RWPE2 (cell line): ENCODE measurements around the gene ITPRID1.

ENCODE experiments used
- ATAC-seq: fragments of 200-7000 bp; cut with Tn5 transposase; 3 replicates; pipeline ENCODE4 v1.9.1; 2021; ENCODE audit warnings: low read depth
- DNase-seq: peaks from one replicate; pipeline ENCODE4 v3.0.0-alpha.2; 2020; ENCODE audit warnings: low spot score
- H3K27ac ChIP-seq: fragments of 450-650 bp; 2 replicates; pipeline ENCODE4 v1.5.1; 2017; ENCODE audit warnings: mild to moderate bottlenecking; ENCODE audit not compliant: poor library complexity, severe bottlenecking
- H3K27me3 ChIP-seq: fragments of 250-450 bp; sonication (Bioruptor Pico); 2 replicates; pipeline ENCODE4 v1.5.1; 2021; ENCODE audit warnings: mild to moderate bottlenecking, moderate library complexity; ENCODE audit not compliant: insufficient read depth, poor library complexity, severe bottlenecking
- H3K36me3 ChIP-seq: fragments of 250-450 bp; sonication (Bioruptor Pico); 2 replicates; pipeline ENCODE4 v1.5.1; 2020; ENCODE audit warnings: low read depth, mild to moderate bottlenecking, moderate library complexity
- H3K4me1 ChIP-seq: fragments of 250-450 bp; sonication (Bioruptor Pico); 2 replicates; pipeline ENCODE4 v1.5.1; 2021; ENCODE audit warnings: mild to moderate bottlenecking, moderate library complexity; ENCODE audit not compliant: insufficient read depth, poor library complexity, severe bottlenecking
- H3K4me3 ChIP-seq: fragments of 250-450 bp; sonication (Bioruptor Pico); 2 replicates; pipeline ENCODE4 v1.5.1; 2021; ENCODE audit warnings: mild to moderate bottlenecking, moderate library complexity; ENCODE audit not compliant: severe bottlenecking
- H3K9me3 ChIP-seq: fragments of 250-450 bp; sonication (Bioruptor Pico); 2 replicates; pipeline ENCODE4 v1.5.1; 2021; ENCODE audit warnings: mild to moderate bottlenecking, moderate library complexity; ENCODE audit not compliant: severe bottlenecking
- TF ChIP-seq, protein P1 (sequence below): fragments of 450-650 bp; IDR thresholded peaks from one replicate; pipeline ENCODE4 v1.5.1; 2017; ENCODE audit warnings: mild to moderate bottlenecking, moderate library complexity; ENCODE audit not compliant: poor library complexity, severe bottlenecking

The ITPRID1 gene

DNA sequence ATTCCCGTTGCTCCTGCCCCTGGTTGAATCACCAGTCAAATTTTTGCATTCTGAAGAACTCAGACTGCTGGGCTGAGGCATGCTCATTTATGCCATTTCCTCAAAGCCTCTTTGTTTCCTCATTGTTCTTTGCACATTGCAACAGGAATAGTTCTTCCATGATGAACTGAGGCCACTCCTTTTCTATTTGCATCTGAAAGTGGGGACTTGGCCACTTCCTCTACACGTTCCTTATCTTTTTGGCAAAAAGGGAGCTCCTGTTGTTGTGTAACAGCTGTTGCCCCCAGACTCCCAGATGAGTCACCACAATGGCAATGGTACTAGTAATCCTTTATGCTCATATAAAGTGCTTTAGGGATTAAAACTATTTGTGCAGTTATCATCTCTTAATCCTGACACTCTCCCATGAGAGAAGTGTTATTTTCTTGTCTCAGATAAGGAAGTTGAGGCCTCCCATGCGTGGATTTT, 20.1 kb upstream of the ITPRID1 start:
- peaks cover 17% of the 10 kb centered on the region for H3K4me1 ChIP-seq
- TF ChIP-seq, protein P1, sequence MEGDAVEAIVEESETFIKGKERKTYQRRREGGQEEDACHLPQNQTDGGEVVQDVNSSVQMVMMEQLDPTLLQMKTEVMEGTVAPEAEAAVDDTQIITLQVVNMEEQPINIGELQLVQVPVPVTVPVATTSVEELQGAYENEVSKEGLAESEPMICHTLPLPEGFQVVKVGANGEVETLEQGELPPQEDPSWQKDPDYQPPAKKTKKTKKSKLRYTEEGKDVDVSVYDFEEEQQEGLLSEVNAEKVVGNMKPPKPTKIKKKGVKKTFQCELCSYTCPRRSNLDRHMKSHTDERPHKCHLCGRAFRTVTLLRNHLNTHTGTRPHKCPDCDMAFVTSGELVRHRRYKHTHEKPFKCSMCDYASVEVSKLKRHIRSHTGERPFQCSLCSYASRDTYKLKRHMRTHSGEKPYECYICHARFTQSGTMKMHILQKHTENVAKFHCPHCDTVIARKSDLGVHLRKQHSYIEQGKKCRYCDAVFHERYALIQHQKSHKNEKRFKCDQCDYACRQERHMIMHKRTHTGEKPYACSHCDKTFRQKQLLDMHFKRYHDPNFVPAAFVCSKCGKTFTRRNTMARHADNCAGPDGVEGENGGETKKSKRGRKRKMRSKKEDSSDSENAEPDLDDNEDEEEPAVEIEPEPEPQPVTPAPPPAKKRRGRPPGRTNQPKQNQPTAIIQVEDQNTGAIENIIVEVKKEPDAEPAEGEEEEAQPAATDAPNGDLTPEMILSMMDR = no peak
- H3K36me3 ChIP-seq = no peaks in the 10 kb centered on the region
- H3K27me3 ChIP-seq = no peaks in the 10 kb centered on the region
- peak; percentile 63 for DNase-seq
- H3K27ac ChIP-seq = peak overlapping the region; percentile 87
- ATAC-seq = peak; percentile 95
- H3K4me3 ChIP-seq = no peak overlapping the region
- H3K9me3 ChIP-seq = no peaks in the 10 kb centered on the region

DNA sequence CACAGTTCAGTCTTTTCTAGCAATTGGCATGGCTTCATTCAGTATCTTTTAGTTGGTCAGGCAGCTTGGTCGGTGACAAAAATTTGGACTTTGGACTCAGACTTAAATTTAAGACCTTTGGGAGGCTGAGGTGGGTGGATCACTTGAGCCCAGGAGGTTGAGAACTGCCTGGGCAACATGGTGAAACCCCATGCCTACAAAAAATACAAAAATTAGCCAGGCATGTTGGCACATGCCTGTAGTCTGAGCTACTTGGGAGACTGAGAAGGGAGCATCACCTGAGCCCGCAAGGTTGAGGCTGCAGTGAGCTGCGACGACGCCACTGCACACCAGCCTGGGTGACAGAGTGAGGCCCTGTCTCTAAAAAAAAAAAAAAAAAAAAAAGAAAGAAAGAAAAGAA, 19.5 kb upstream of the ITPRID1 start:
- no peaks in the 10 kb centered on the region for H3K9me3 ChIP-seq
- H3K4me1 ChIP-seq = peaks cover 17% of the 10 kb centered on the region
- no peaks in the 10 kb centered on the region for H3K27me3 ChIP-seq
- no peak overlapping the region for H3K4me3 ChIP-seq
- TF ChIP-seq, protein P1 = no peak
- ATAC-seq (no peak), DNase-seq (no peak)
- no peaks in the 10 kb centered on the region for H3K36me3 ChIP-seq
- H3K27ac ChIP-seq = peak overlapping the region; percentile 87

DNA sequence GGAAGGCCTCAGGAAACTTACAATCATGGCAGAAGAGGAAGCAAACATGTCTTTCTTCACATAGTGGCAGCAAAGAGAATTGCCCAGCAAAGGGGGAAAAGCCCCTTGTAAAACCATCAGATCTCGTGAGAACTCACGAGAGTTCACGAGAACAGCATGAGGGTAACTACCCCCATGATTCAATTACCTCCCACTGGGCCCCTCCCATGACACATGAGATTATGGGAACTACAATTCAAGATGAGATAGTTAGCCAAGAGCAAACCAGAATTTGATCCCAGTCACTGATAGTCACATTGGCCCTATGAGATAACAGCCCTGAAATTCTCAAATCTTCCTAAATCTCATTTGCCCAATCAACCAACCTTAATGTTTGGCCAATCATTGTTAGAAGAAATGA, 18.2 kb upstream of the ITPRID1 start:
- peaks cover 17% of the 10 kb centered on the region for H3K4me1 ChIP-seq
- DNase-seq = no peak
- H3K36me3 ChIP-seq = no peaks in the 10 kb centered on the region
- H3K27ac ChIP-seq = no peak overlapping the region
- no peak overlapping the region for H3K4me3 ChIP-seq
- no peaks in the 10 kb centered on the region for H3K27me3 ChIP-seq
- no peak for ATAC-seq
- TF ChIP-seq, protein P1 = no peak
- no peaks in the 10 kb centered on the region for H3K9me3 ChIP-seq

DNA sequence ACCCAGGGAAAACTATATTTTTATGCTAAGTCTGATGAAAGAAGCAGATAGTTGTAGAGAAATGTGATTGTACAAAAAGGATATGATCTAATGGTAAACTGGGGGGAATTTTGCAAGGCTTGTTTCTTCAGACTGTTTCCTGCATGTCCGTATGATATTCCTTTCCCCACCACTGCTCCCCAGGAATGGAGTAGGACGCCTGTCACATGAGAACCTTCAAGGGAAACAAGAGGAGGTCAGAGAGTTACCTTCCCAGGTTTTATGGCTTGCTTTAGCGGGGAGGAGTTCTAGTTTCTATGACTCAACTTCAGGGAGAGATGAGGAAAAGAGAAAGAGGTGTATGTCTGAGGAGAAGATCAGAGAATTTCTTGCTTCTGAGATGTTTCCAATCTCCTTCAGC, 16.4 kb upstream of the ITPRID1 start:
- ATAC-seq = no peak
- H3K4me1 ChIP-seq = peaks cover 17% of the 10 kb centered on the region

DNA sequence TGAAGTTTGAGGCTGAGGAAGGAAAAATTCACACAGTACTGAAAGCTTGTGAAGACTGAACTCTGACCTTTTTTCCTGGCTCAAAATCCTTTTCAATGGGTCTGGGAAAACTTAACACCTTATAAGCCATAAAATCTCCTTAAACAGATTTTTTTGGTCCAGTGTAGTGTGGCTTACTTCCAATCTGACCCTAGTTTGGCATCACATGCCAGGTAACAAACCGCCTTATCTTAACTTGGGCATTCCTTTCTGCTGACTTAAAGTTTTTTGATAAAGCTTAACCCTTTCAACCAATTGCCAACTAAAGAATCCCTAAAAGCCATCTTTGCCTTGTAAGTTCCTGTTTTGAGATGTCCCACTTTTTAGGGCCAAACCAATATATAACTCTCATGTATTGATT, 13.2 kb upstream of the ITPRID1 start:
- DNase-seq = no peak
- Histone ChIP-seq H3K36me3 (no peaks in the 10 kb centered on the region), H3K4me1 (no peaks in the 10 kb centered on the region), H3K9me3 (no peaks in the 10 kb centered on the region), H3K4me3 (no peak overlapping the region), H3K27me3 (no peaks in the 10 kb centered on the region), H3K27ac (no peak overlapping the region)
- ATAC-seq = no peak
- TF ChIP-seq, protein P1 = no peak

More for the DNA sequence above, 16.4 kb upstream of the ITPRID1 start:
- no peak overlapping the region for H3K27ac ChIP-seq
- TF ChIP-seq, protein P1 = no peak
- no peaks in the 10 kb centered on the region for H3K27me3 ChIP-seq
- H3K36me3 ChIP-seq = no peaks in the 10 kb centered on the region
- no peak overlapping the region for H3K4me3 ChIP-seq
- DNase-seq = no peak
- H3K9me3 ChIP-seq = no peaks in the 10 kb centered on the region
